SW 1271 (cell line): ENCODE measurements around the gene GAREM1.
A peak's percentile ranks its signal among the peaks of the same experiment; 100 is the strongest.
"Not testable (repeated sequence)": the region's sequence is repeated elsewhere in the genome, so short reads cannot be mapped to it uniquely, and the experiment has no call there.

Experiments used
- DNase-seq, 2 experiments: peaks; one replicate each; lab custom pipeline; 2025; lab: John Stamatoyannopoulos, UW

Gene GAREM1

GRCh38 chr18:32368991-32369390 is 101.7 kb downstream of the GAREM1 start:
- no peak for DNase-seq

GRCh38 chr18:32368170-32368569 is 102.5 kb downstream of the GAREM1 start:
- no peak for DNase-seq

GRCh38 chr18:32366586-32367538 is 103.8 kb downstream of the GAREM1 start:
- DNase-seq, result no peak

- DNase-seq, result no peak
These were observed 108.2 kb downstream of the GAREM1 start for GRCh38 chr18:32362484-32362883.

- DNase-seq, result no peak
These were observed 109.9 kb downstream of the GAREM1 start for GRCh38 chr18:32360682-32361345.

GRCh38 chr18:32358529-32358928 is 112.2 kb downstream of the GAREM1 start:
- no peak for DNase-seq

GRCh38 chr18:32358075-32358474 is 112.6 kb downstream of the GAREM1 start:
- DNase-seq, result no peak

- DNase-seq, result no peak
These were observed 114.8 kb downstream of the GAREM1 start for GRCh38 chr18:32355896-32356295.

GRCh38 chr18:32354518-32354917 is 116.2 kb downstream of the GAREM1 start:
- no peak for DNase-seq

GRCh38 chr18:32353257-32353656 is 117.4 kb downstream of the GAREM1 start:
- no peak for DNase-seq

GRCh38 chr18:32351032-32351431 is 119.7 kb downstream of the GAREM1 start:
- DNase-seq, result no peak

- peak; percentile 44 to 69 for DNase-seq
These were observed 120.8 kb downstream of the GAREM1 start for GRCh38 chr18:32349728-32350395.

GRCh38 chr18:32346671-32347070 is 124.0 kb downstream of the GAREM1 start:
- no peak for DNase-seq

GRCh38 chr18:32343634-32344033 is 127.0 kb downstream of the GAREM1 start:
- DNase-seq, result no peak

GRCh38 chr18:32341112-32341511 is 129.6 kb downstream of the GAREM1 start:
- DNase-seq, result not testable (repeated sequence)

GRCh38 chr18:32339045-32339444 is 131.6 kb downstream of the GAREM1 start:
- DNase-seq, result no peak

- DNase-seq, result no peak
These were observed 132.9 kb downstream of the GAREM1 start for GRCh38 chr18:32337821-32338220.

GRCh38 chr18:32337347-32337746 is 133.3 kb downstream of the GAREM1 start:
- no peak for DNase-seq

GRCh38 chr18:32335228-32335627 is 135.5 kb downstream of the GAREM1 start:
- no peak for DNase-seq

- DNase-seq, result no peak
These were observed 136.9 kb downstream of the GAREM1 start for GRCh38 chr18:32333781-32334180.

- DNase-seq, result no peak
These were observed 138.0 kb downstream of the GAREM1 start for GRCh38 chr18:32332708-32333107.

- DNase-seq, result no peak
These were observed 141.7 kb downstream of the GAREM1 start for GRCh38 chr18:32328974-32329373.

- no peak for DNase-seq
These were observed 142.3 kb downstream of the GAREM1 start for GRCh38 chr18:32328379-32328778.
